Measurements from ENCODE around the gene TMEM128.
"Not testable (repeated sequence)": the region's sequence is repeated elsewhere in the genome, so short reads cannot be mapped to it uniquely, and the experiment has no call there.

Gene TMEM128

GRCh38 chr4:4259484-4260100 is 11.6 kb upstream of the TMEM128 start:
- H3K79me2 ChIP-seq (ENCODE audit: insufficient read depth, low read length) = no peaks in the 10 kb centered on the region
- no peaks in the 10 kb centered on the region for H3K27me3 ChIP-seq (ENCODE audit: insufficient read depth, low read length)
- peaks cover 4% of the 10 kb centered on the region for H3K4me1 ChIP-seq (ENCODE audit: insufficient read depth, low read length, severe bottlenecking)
- H3K4me3 ChIP-seq (ENCODE audit: low read depth, low read length, poor library complexity, severe bottlenecking) = no peak overlapping the region
- no peak overlapping the region for H3K27ac ChIP-seq (ENCODE audit: low read depth, low read length, poor library complexity, severe bottlenecking)
- no peaks in the 10 kb centered on the region for H4K20me1 ChIP-seq (ENCODE audit: insufficient read depth, low read length)
- TF ChIP-seq CTCF (IDR thresholded peaks at IDR 0.05; ENCODE audit: low read length) = no peak
- H3K9ac ChIP-seq (ENCODE audit: low read length) = no peak overlapping the region
- no peak overlapping the region for H2AFZ ChIP-seq (ENCODE audit: low read length)
- no peak overlapping the region for H3K4me2 ChIP-seq (ENCODE audit: low read length)
- H3F3A ChIP-seq (ENCODE audit: insufficient read depth, low read length) = no peaks in the 10 kb centered on the region
- H3K9me3 ChIP-seq (ENCODE audit: low read length) = no peaks in the 10 kb centered on the region
- H3K36me3 ChIP-seq (ENCODE audit: insufficient read depth, low read length) = no peaks in the 10 kb centered on the region
- no peaks in the 10 kb centered on the region for H3K9me2 ChIP-seq (ENCODE audit: low read depth, low read length)

DNA sequence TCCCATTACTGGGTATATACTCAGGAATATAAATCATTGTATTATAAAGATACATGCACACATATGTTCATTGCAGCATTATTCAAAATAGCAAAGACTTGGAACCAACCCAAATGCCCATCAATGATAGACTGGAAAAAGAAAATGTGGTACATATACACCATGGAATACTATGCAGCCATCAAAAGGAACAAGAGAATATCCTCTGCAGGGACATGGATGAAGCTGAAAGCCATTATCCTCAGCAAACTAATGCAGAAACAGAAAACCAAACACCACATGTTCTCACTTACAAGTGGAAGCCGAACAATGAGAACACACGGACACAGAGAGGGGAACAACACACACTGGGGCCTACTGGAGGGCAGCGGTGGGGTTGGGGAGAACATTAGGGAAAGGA is 9.7 kb upstream of the TMEM128 start:
- H3K9me3 ChIP-seq (ENCODE audit: low read length); H2AFZ ChIP-seq (ENCODE audit: low read length); H4K20me1 ChIP-seq (ENCODE audit: insufficient read depth, low read length); H3K4me3 ChIP-seq (ENCODE audit: low read depth, low read length, poor library complexity, severe bottlenecking); H3K4me1 ChIP-seq (ENCODE audit: insufficient read depth, low read length, severe bottlenecking); H3K36me3 ChIP-seq (ENCODE audit: insufficient read depth, low read length); H3F3A ChIP-seq (ENCODE audit: insufficient read depth, low read length); H3K27ac ChIP-seq (ENCODE audit: low read depth, low read length, poor library complexity, severe bottlenecking); H3K79me2 ChIP-seq (ENCODE audit: insufficient read depth, low read length); H3K4me2 ChIP-seq (ENCODE audit: low read length); H3K9ac ChIP-seq (ENCODE audit: low read length); H3K27me3 ChIP-seq (ENCODE audit: insufficient read depth, low read length); H3K9me2 ChIP-seq (ENCODE audit: low read depth, low read length): not testable (repeated sequence)

DNA sequence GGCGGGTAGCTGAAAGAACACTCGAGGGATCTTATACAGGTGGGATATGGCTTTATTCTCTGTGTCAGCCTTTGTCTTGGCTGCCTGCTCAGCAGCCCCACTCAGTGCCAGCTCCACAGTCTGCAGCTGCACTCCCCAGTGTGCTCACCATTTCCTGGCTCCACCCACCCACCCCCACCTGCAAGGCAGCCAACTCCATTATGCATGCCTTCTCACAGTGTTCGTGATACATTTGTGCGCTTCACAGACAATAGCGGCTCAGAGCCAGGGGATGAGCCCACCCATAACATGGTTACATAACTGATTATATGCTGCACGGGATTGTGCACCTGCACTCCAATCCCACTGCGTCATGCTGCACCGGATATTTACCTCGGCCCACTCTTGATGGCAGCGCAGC is 8.8 kb upstream of the TMEM128 start:
- TF ChIP-seq EZH2 (IDR thresholded peaks at IDR 0.05; ENCODE audit: borderline replicate concordance, low read length) (no peak), CTCF (IDR thresholded peaks at IDR 0.05; ENCODE audit: low read length) (no peak)
- Histone ChIP-seq H3K4me2 (ENCODE audit: low read length) (no peak overlapping the region), H2AFZ (ENCODE audit: low read length) (no peak overlapping the region), H3K27ac (ENCODE audit: low read depth, low read length, poor library complexity, severe bottlenecking) (no peak overlapping the region), H3K4me3 (ENCODE audit: low read depth, low read length, poor library complexity, severe bottlenecking) (no peak overlapping the region), H3K27me3 (ENCODE audit: insufficient read depth, low read length) (no peaks in the 10 kb centered on the region), H3K79me2 (ENCODE audit: insufficient read depth, low read length) (no peaks in the 10 kb centered on the region), H3K9me3 (ENCODE audit: low read length) (no peaks in the 10 kb centered on the region), H3K36me3 (ENCODE audit: insufficient read depth, low read length) (no peaks in the 10 kb centered on the region), H4K20me1 (ENCODE audit: insufficient read depth, low read length) (no peaks in the 10 kb centered on the region), H3K9me2 (ENCODE audit: low read depth, low read length) (no peaks in the 10 kb centered on the region), H3F3A (ENCODE audit: insufficient read depth, low read length) (no peaks in the 10 kb centered on the region), H3K9ac (ENCODE audit: low read length) (no peak overlapping the region), H3K4me1 (ENCODE audit: insufficient read depth, low read length, severe bottlenecking) (peaks cover 4% of the 10 kb centered on the region)

DNA sequence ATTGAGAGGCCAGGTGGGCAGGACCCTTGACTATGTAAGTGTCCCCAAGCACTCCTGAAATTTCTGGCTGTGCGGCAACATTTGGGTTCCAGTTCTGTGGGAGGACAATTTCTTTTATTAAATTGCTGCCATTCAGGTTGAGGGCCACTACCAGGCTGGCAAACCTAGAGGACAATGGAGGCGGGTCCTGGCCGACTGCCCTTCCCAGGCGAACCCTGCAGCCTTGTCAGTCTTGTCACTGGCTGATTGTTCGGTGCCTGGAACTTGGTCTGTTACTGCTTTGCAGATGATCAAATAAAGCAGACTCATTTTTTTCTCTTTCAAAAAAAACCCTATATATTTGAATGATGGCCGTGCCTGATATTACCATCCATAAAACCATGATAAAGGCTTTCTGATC is 6.6 kb upstream of the TMEM128 start:
- H3K27ac ChIP-seq (ENCODE audit: low read depth, low read length, poor library complexity, severe bottlenecking) = no peak overlapping the region
- TF ChIP-seq CTCF (IDR thresholded peaks at IDR 0.05; ENCODE audit: low read length) = no peak
- TF ChIP-seq EZH2 (IDR thresholded peaks at IDR 0.05; ENCODE audit: borderline replicate concordance, low read length) = no peak

More for the DNA sequence above, 6.6 kb upstream of the TMEM128 start:
- Histone ChIP-seq H3K9me2 (ENCODE audit: low read depth, low read length) (no peaks in the 10 kb centered on the region), H3K4me1 (ENCODE audit: insufficient read depth, low read length, severe bottlenecking) (peaks cover under 1% of the 10 kb centered on the region), H3K27me3 (ENCODE audit: insufficient read depth, low read length) (no peaks in the 10 kb centered on the region), H3K9me3 (ENCODE audit: low read length) (no peaks in the 10 kb centered on the region), H3F3A (ENCODE audit: insufficient read depth, low read length) (no peaks in the 10 kb centered on the region), H2AFZ (ENCODE audit: low read length) (no peak overlapping the region), H3K79me2 (ENCODE audit: insufficient read depth, low read length) (no peaks in the 10 kb centered on the region), H3K36me3 (ENCODE audit: insufficient read depth, low read length) (no peaks in the 10 kb centered on the region), H3K9ac (ENCODE audit: low read length) (no peak overlapping the region), H3K4me3 (ENCODE audit: low read depth, low read length, poor library complexity, severe bottlenecking) (no peak overlapping the region), H3K4me2 (ENCODE audit: low read length) (no peak overlapping the region), H4K20me1 (ENCODE audit: insufficient read depth, low read length) (no peaks in the 10 kb centered on the region)
